Activated CD8-positive, alpha-beta T cell treated with anti-CD3 and anti-CD28 coated beads for 36 hours (primary cell): ENCODE results near the gene ESRP2. TPM values are rescaled to one million over a fixed set of nuclear protein-coding genes. Genes with fewer than 3 reads are reported as not detected.

Source experiments
- ATAC-seq: fragments of 200-7000 bp; cut with Tn5 transposase; one replicate; pipeline ENCODE4 v1.10.0; 2021; ENCODE audit warnings: mild to moderate bottlenecking, moderate library complexity
- CTCF ChIA-PET: fragments of 350-600 bp; sonication (Branson Sonifier 250); formaldehyde crosslinking; loops from one replicate; lab custom pipeline; 2021; ENCODE audit warnings: antibody characterized with exemption; lab: Charles Lee
- POLR2A ChIA-PET: fragments of 350-600 bp; sonication (Branson Sonifier 250); formaldehyde crosslinking; loops from one replicate; lab custom pipeline; 2021; ENCODE audit warnings: antibody characterized with exemption; lab: Charles Lee
- DNase-seq: peaks from one replicate; pipeline ENCODE4 v3.0.0-alpha.2; 2020
- H3K27ac Mint-ChIP-seq: one replicate; pipeline ENCODE4 v1.8.0; 2021; ENCODE audit warnings: mild to moderate bottlenecking, mixed read lengths
- H3K27me3 Mint-ChIP-seq: one replicate; pipeline ENCODE4 v1.8.0; 2021; ENCODE audit warnings: mixed read lengths
- H3K36me3 Mint-ChIP-seq: one replicate; pipeline ENCODE4 v1.8.0; 2021; ENCODE audit warnings: low read depth, mixed read lengths
- H3K4me1 Mint-ChIP-seq: one replicate; pipeline ENCODE4 v1.8.0; 2021; ENCODE audit warnings: low read depth, mixed read lengths
- H3K4me3 Mint-ChIP-seq: one replicate; pipeline ENCODE4 v1.8.0; 2021; ENCODE audit warnings: mild to moderate bottlenecking, moderate library complexity, mixed read lengths
- H3K9me3 Mint-ChIP-seq: one replicate; pipeline ENCODE4 v1.8.0; 2021; ENCODE audit warnings: mixed read lengths
- CTCF ChIP-seq: fragments of 200-600 bp; IDR thresholded peaks from one replicate; pipeline ENCODE4 v1.8.0; 2022; ENCODE audit warnings: antibody characterized with exemption, mild to moderate bottlenecking
- intact Hi-C: fragments of 100-400 bp; cut with micrococcal nuclease; formaldehyde crosslinking; loops from one replicate; pipeline ENCODE4 v1.10.0; 2022
- total RNA-seq, 2 experiments: library from RNA; stranded (reverse); gene quantifications; one replicate each; pipeline ENCODE4 v1.2.3, GENCODE V29; 2021

Gene ESRP2
- total RNA-seq, 2 experiments from 2014 or later = 0.65 to 0.77 TPM

- peak; percentile 2 for ATAC-seq
- ChIA-PET POLR2A (interaction anchor here (0.6 to 5.9 kb wide), 11 partner anchors 9 to 56 kb away, joined by 3 to 42 read pairs (median 4); partner anchors contain the start of genes PRMT7, SLC7A6 and SLC7A6OS), CTCF (interaction anchor here (0.6 to 8.5 kb wide), 5 partner anchors 11 to 56 kb away, joined by 3 to 97 read pairs (median 31); partner anchors contain the start of gene SLC7A6)
- peaks cover 65% of the 10 kb centered on the region for H3K36me3 Mint-ChIP-seq
- H3K4me3 Mint-ChIP-seq = peak overlapping the region; percentile 53
- H3K4me1 Mint-ChIP-seq = peaks cover 88% of the 10 kb centered on the region
- intact Hi-C loops = no loop called here
- no peaks in the 10 kb centered on the region for H3K27me3 Mint-ChIP-seq
- peak overlapping the region; percentile 96 for H3K27ac Mint-ChIP-seq
- TF ChIP-seq CTCF = no peak
- peak; percentile 49 for DNase-seq
- no peaks in the 10 kb centered on the region for H3K9me3 Mint-ChIP-seq
Measured at GRCh38 chr16:68272507-68273209, 36.7 kb upstream of the ESRP2 start.

GRCh38 chr16:68270353-68270752, 34.4 kb upstream of the ESRP2 start:
- DNase-seq (no peak), ATAC-seq (peak; percentile 49)
- Mint-ChIP-seq H3K4me3 (peak overlapping the region; percentile 36), H3K4me1 (peaks cover 84% of the 10 kb centered on the region), H3K27ac (peak overlapping the region; percentile 91), H3K9me3 (no peaks in the 10 kb centered on the region), H3K36me3 (peaks cover 60% of the 10 kb centered on the region), H3K27me3 (no peaks in the 10 kb centered on the region)
- TF ChIP-seq CTCF = no peak
- CTCF ChIA-PET = interaction anchor here (4.1 to 8.5 kb wide), 3 partner anchors 8 to 58 kb away, joined by 21 to 97 read pairs (median 31); partner anchors contain the start of gene SLC7A6
- intact Hi-C loops = loop anchor here (2.0 kb wide), 1 partner anchor 14 kb away; no protein-coding TSS in a partner anchor
- POLR2A ChIA-PET = interaction anchor here (2.5 to 3.5 kb wide), 2 partner anchors 14 to 18 kb away, joined by 7 to 24 read pairs; no protein-coding TSS in a partner anchor

GRCh38 chr16:68269793-68270192, 33.9 kb upstream of the ESRP2 start:
- ATAC-seq = peak; percentile 12
- no peak for DNase-seq
- POLR2A ChIA-PET = interaction anchor here (2.6 to 3.5 kb wide), 3 partner anchors 11 to 19 kb away, joined by 8 to 24 read pairs (median 14); no protein-coding TSS in a partner anchor
- CTCF ChIA-PET = interaction anchor here (2.3 to 8.5 kb wide), 4 partner anchors 8 to 59 kb away, joined by 7 to 97 read pairs (median 26); partner anchors contain the start of gene SLC7A6
- Mint-ChIP-seq H3K27ac (peak overlapping the region; percentile 91), H3K9me3 (no peaks in the 10 kb centered on the region), H3K27me3 (no peaks in the 10 kb centered on the region), H3K4me1 (peaks cover 78% of the 10 kb centered on the region), H3K4me3 (peak overlapping the region; percentile 36), H3K36me3 (peaks cover 58% of the 10 kb centered on the region)
- no peak for TF ChIP-seq CTCF
- intact Hi-C loops = loop anchor here (2.0 to 5.0 kb wide), 2 partner anchors 15 to 43 kb away; partner anchors contain the start of genes PRMT7 and SLC7A6OS

GRCh38 chr16:68267612-68268405, 31.9 kb upstream of the ESRP2 start:
- ChIA-PET POLR2A (interaction anchor here (1.5 to 3.5 kb wide), 4 partner anchors 13 to 182 kb away, joined by 3 to 24 read pairs (median 11); partner anchors contain the start of gene NFATC3), CTCF (interaction anchor here (1.1 to 7.4 kb wide), 5 partner anchors 12 to 61 kb away, joined by 3 to 31 read pairs (median 7); no protein-coding TSS in a partner anchor)
- no peak for DNase-seq
- no peak for ATAC-seq
- TF ChIP-seq CTCF = no peak
- Mint-ChIP-seq H3K4me3 (peak overlapping the region; percentile 43), H3K27me3 (no peaks in the 10 kb centered on the region), H3K4me1 (peaks cover 69% of the 10 kb centered on the region), H3K27ac (peak overlapping the region; percentile 88), H3K9me3 (no peaks in the 10 kb centered on the region), H3K36me3 (peaks cover 41% of the 10 kb centered on the region)
- intact Hi-C loops = loop anchor here (5.0 kb wide), 1 partner anchor 44 kb away; the partner anchor contains the start of genes PRMT7 and SLC7A6OS
